H1 (cell line): Measurements from ENCODE around the gene RELL1.

ENCODE experiments used
- CTCF ChIP-seq, 3 experiments: IDR thresholded peaks; 1 replicate in 2 of 3; 2 replicates in 1 of 3; pipeline versions ENCODE4 v1.5.1 to v1.6.1; 2011; ENCODE audit warnings: low read length in 3 of 3, mild to moderate bottlenecking in 3 of 3, inconsistent platforms in 2 of 3, low read depth in 1 of 3, moderate library complexity in 1 of 3; ENCODE audit not compliant: insufficient read depth in 1 of 3; ENCODE audit errors: control extremely low read depth in 1 of 3
- E2F6 ChIP-seq: IDR thresholded peaks from 2 replicates; pipeline ENCODE4 v1.6.1; 2012; ENCODE audit warnings: inconsistent platforms
- EGR1 ChIP-seq: IDR thresholded peaks from 2 replicates; pipeline ENCODE4 v1.6.1; 2011; ENCODE audit warnings: low read depth, low read length, borderline replicate concordance
- EP300 ChIP-seq, 2 experiments: IDR thresholded peaks; 1 replicate in 1 of 2; 2 replicates in 1 of 2; pipeline ENCODE4 v1.6.1; 2011 to 2012; ENCODE audit warnings: low read depth in 2 of 2, low read length in 2 of 2, mild to moderate bottlenecking in 2 of 2, borderline replicate concordance in 1 of 2, inconsistent platforms in 1 of 2, moderate library complexity in 1 of 2
- EZH2 ChIP-seq: fragments of 200-600 bp; sonication (generic); IDR thresholded peaks from 2 replicates; pipeline ENCODE4 v1.7.1; 2012; ENCODE audit warnings: low read depth, mild to moderate bottlenecking, moderate library complexity, low read length, inconsistent platforms; ENCODE audit not compliant: severe bottlenecking
- MAFK ChIP-seq: IDR thresholded peaks from 2 replicates; pipeline ENCODE4 v1.6.1; 2012; ENCODE audit warnings: low read depth, mild to moderate bottlenecking, improper control_type of control experiment, low read length
- POLR2A ChIP-seq, 2 experiments: IDR thresholded peaks; 1 replicate in 1 of 2; 2 replicates in 1 of 2; pipeline ENCODE4 v1.6.1; 2011; ENCODE audit warnings: low read depth in 2 of 2, low read length in 2 of 2, mild to moderate bottlenecking in 2 of 2; ENCODE audit errors: control extremely low read depth in 1 of 2
- RAD21 ChIP-seq, 2 experiments: IDR thresholded peaks in 1 of 2; conservative IDR thresholded peaks in 1 of 2; 2 replicates each; pipeline ENCODE4 v1.6.1; 2011; ENCODE audit warnings: low read depth in 2 of 2, low read length in 2 of 2, improper control_type of control experiment in 1 of 2, inconsistent platforms in 1 of 2, mild to moderate bottlenecking in 1 of 2, moderate library complexity in 1 of 2
- RXRA ChIP-seq: IDR thresholded peaks from 2 replicates; pipeline ENCODE4 v1.6.1; 2011; ENCODE audit warnings: low read depth, mild to moderate bottlenecking, low read length, moderate library complexity; ENCODE audit not compliant: insufficient read depth
- SP1 ChIP-seq: IDR thresholded peaks from 2 replicates; pipeline ENCODE4 v1.6.1; 2011; ENCODE audit warnings: low read depth, low read length
- SUZ12 ChIP-seq: fragments of 200-600 bp; sonication (generic); IDR thresholded peaks from 2 replicates; pipeline ENCODE4 v1.6.1; 2012; ENCODE audit warnings: mild to moderate bottlenecking, inconsistent platforms, low read length, moderate library complexity, mixed read lengths
- TAF1 ChIP-seq: IDR thresholded peaks from 2 replicates; pipeline ENCODE4 v1.6.1; 2011; ENCODE audit warnings: mild to moderate bottlenecking, low read depth, low read length
- ZNF274 ChIP-seq: IDR thresholded peaks from 2 replicates; pipeline ENCODE4 v1.7.0; 2012; ENCODE audit warnings: low read length, borderline replicate concordance; ENCODE audit errors: extremely low read depth

GRCh38 chr4:37599092-37599790 is 86.9 kb downstream of the RELL1 start:
- no peak for TF ChIP-seq EZH2
- TF ChIP-seq POLR2A (IDR thresholded peaks at IDR 0.05; ENCODE audit: control extremely low read depth in 1 of 2, low read depth in 2 of 2, low read length in 2 of 2): no peak
- no peak for TF ChIP-seq TAF1
- no peak for TF ChIP-seq ZNF274
- TF ChIP-seq MAFK: no peak
- no peak for TF ChIP-seq E2F6
- no peak for TF ChIP-seq CTCF (IDR thresholded peaks at IDR 0.05; ENCODE audit: control extremely low read depth in 1 of 3, insufficient read depth in 1 of 3, low read depth in 1 of 3, low read length in 3 of 3)
- no peak for TF ChIP-seq SUZ12
- TF ChIP-seq EGR1: no peak
- no peak for TF ChIP-seq RXRA
- TF ChIP-seq RAD21 (IDR thresholded peaks at IDR 0.05 in 1 of 2, conservative IDR thresholded peaks at IDR 0.05 in 1 of 2; ENCODE audit: low read depth in 2 of 2, low read length in 2 of 2): no peak
- TF ChIP-seq EP300 (IDR thresholded peaks at IDR 0.05; ENCODE audit: borderline replicate concordance in 1 of 2, low read depth in 2 of 2, low read length in 2 of 2): no peak
- TF ChIP-seq SP1: no peak
